HFFc6 (cell line): ENCODE measurements around the gene TBC1D3B. TPM values are rescaled to one million over a fixed set of nuclear protein-coding genes. Genes with fewer than 3 reads are reported as not detected.
"Not testable (repeated sequence)": the region's sequence is repeated elsewhere in the genome, so short reads cannot be mapped to it uniquely, and the experiment has no call there.

Experiments used
- DNase-seq: peaks from one replicate; pipeline ENCODE4 v3.0.0-alpha.2; 2018
- H3K27ac Mint-ChIP-seq: 2 replicates; pipeline ENCODE4 v1.8.0; 2020; ENCODE audit warnings: mild to moderate bottlenecking, mixed read lengths
- H3K27me3 Mint-ChIP-seq: 2 replicates; pipeline ENCODE4 v1.8.0; 2021; ENCODE audit warnings: mild to moderate bottlenecking, moderate library complexity, mixed read lengths; ENCODE audit not compliant: insufficient read depth
- H3K36me3 Mint-ChIP-seq: 2 replicates; pipeline ENCODE4 v1.8.0; 2021; ENCODE audit warnings: low read depth, mixed read lengths
- H3K4me1 Mint-ChIP-seq: 2 replicates; pipeline ENCODE4 v1.8.0; 2020; ENCODE audit warnings: low read depth, mixed read lengths
- H3K4me3 Mint-ChIP-seq: 2 replicates; pipeline ENCODE4 v1.8.0; 2020; ENCODE audit warnings: mild to moderate bottlenecking, moderate library complexity, mixed read lengths
- H3K9me3 Mint-ChIP-seq: 2 replicates; pipeline ENCODE4 v1.8.0; 2020; ENCODE audit warnings: mild to moderate bottlenecking, mixed read lengths
- total RNA-seq, 6 experiments: library from RNA; stranded (reverse); fragmentation: NEBNext Ultra II Directional; extraction: Animal tissue kit (Norgen Biotek cat#: 25700); gene quantifications; 2 replicates in 1 of 6; 3 replicates in 5 of 6; pipeline ENCODE4 v1.2.3, GENCODE V29; 2021
- TF ChIP-seq, protein P1 (sequence below): fragments of 200-600 bp; sonication (generic); IDR thresholded peaks from 2 replicates; pipeline ENCODE4 v1.5.0; 2021; ENCODE audit warnings: antibody characterized with exemption, mild to moderate bottlenecking

TBC1D3B gene
- total RNA-seq, 6 experiments from 2014 or later: 0.54 to 1.3 (median 0.80) TPM

DNA sequence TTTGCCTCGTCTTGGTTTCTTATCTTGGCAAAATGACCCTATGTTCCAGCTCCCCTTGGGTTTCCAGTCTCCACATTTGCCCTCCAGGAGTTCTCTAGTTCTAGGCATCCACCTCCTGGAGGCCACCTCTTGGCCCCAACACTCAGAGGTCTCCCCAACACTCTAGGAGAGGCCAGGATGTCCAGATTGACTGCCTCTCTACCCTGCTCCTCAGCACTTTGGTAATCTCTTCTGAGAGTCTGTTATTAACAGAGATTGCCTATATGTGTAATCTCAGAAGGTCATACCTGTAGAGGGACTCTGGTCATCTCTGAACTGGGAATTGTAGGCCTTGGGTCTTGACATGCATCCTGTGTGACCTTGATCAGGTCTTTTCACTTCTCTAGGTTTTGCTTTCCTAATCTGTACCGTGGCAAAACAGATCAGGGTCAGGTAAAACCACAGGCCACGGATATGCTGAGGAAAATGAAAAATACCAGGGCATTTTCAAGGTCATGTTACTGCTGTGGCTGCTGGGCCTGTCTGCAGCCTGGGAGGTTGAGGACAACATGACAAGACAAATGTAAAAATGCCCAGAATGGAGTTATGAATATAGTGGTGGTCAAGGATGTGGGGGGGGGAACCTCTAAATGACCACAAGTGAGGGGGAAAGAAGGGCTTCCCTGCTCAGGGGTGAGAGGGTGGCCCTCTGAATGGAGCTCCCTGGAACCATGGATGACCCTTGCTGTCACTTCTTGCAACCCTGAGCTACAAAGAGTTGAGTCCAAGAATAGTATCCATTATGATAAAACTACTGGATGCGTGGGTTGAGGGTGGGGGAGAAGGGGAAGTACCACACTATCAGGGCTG is 29.4 kb upstream of the TBC1D3B start:
- no peak overlapping the region for H3K27ac Mint-ChIP-seq
- no peaks in the 10 kb centered on the region for H3K4me1 Mint-ChIP-seq
- no peak for DNase-seq
- TF ChIP-seq, protein P1, sequence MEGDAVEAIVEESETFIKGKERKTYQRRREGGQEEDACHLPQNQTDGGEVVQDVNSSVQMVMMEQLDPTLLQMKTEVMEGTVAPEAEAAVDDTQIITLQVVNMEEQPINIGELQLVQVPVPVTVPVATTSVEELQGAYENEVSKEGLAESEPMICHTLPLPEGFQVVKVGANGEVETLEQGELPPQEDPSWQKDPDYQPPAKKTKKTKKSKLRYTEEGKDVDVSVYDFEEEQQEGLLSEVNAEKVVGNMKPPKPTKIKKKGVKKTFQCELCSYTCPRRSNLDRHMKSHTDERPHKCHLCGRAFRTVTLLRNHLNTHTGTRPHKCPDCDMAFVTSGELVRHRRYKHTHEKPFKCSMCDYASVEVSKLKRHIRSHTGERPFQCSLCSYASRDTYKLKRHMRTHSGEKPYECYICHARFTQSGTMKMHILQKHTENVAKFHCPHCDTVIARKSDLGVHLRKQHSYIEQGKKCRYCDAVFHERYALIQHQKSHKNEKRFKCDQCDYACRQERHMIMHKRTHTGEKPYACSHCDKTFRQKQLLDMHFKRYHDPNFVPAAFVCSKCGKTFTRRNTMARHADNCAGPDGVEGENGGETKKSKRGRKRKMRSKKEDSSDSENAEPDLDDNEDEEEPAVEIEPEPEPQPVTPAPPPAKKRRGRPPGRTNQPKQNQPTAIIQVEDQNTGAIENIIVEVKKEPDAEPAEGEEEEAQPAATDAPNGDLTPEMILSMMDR: no peak
- no peak overlapping the region for H3K4me3 Mint-ChIP-seq
- H3K36me3 Mint-ChIP-seq: no peaks in the 10 kb centered on the region
- peaks cover 6% of the 10 kb centered on the region for H3K27me3 Mint-ChIP-seq
- H3K9me3 Mint-ChIP-seq: no peaks in the 10 kb centered on the region

DNA sequence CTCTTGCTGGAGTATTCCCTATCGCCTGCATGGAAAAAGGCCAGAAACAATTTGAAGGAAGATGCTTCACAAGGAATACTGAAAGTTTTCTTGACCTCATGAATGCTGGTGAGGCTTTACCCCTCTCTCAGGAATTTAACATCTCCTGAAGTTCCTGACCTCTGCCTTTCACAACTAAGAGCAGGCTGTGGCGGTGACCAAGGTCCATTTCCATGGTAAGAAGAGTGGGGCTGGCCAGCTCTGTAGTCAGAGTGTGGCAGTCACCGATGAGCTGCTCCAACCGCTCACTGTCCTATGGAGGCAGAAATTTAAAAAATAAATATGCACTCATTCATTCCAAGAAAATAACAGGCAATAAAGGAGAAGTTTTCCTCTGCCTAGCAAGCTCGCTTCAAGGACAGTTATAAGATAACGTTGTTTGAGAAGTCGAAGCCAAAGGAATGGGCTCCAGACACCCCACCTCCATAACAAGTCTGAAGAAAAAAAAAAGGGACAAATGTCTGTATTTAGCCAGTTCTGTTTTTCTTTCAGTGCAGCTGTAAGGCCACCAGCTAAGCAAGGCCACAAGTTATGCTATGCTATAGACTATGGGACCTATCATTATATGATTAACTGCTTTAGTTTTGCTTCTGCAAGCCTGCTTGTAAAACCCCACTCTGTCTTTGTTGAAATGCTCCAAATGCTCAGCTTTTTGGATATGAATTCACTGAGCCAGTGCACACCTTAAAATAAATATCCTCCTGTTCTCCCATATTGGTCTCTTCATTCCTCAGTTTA is 28.5 kb upstream of the TBC1D3B start:
- Mint-ChIP-seq H3K4me1 (no peaks in the 10 kb centered on the region), H3K9me3 (no peaks in the 10 kb centered on the region), H3K27ac (no peak overlapping the region), H3K27me3 (peaks cover 11% of the 10 kb centered on the region), H3K36me3 (no peaks in the 10 kb centered on the region), H3K4me3 (no peak overlapping the region)
- TF ChIP-seq, protein P1: no peak
- DNase-seq: no peak

DNA sequence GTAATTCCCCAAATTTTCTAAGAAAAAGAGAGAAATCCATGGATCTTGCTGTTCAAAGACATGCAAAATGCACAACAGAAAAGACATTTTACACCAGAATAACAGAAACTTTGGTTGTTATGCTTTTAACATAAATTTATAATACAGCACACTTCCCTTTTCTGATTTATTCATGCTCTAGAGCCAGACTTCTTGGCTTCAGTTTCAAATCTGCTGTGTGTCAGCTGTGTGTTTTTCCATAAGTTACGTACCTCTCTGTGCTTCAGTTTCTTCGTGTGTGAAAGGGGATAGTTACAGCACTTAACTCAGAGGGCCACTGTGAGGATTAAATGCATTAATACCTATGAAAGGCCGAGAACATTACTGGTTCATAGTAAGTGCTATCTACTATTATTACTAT is 26.9 kb upstream of the TBC1D3B start:
- DNase-seq: no peak
- Mint-ChIP-seq H3K36me3 (no peaks in the 10 kb centered on the region), H3K27ac (no peak overlapping the region), H3K4me1 (no peaks in the 10 kb centered on the region), H3K9me3 (no peaks in the 10 kb centered on the region), H3K4me3 (no peak overlapping the region), H3K27me3 (peaks cover 9% of the 10 kb centered on the region)
- TF ChIP-seq, protein P1: no peak

DNA sequence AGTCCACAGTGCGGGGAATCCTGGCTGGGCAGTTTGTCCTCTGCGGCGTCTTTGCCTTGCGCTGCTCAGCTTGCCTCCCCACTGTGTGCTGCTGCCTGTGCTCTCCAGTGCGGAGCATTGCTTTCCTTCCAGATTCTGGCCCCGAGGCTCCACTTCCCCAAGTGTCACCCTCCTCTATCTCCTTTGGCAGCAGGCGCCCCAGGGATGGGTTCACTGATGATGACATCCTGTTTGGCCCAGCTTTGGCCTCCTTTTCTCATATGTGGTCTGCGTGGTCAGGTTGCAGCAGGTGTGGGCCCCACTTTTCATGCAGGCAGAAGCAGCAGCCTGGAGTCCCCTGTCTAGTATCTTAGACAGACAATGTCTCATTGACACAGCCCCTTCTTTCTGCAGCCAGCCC is 25.1 kb upstream of the TBC1D3B start:
- H3K27me3 Mint-ChIP-seq, H3K27ac Mint-ChIP-seq, H3K36me3 Mint-ChIP-seq, DNase-seq, H3K4me1 Mint-ChIP-seq, H3K4me3 Mint-ChIP-seq, H3K9me3 Mint-ChIP-seq: not testable (repeated sequence)

DNA sequence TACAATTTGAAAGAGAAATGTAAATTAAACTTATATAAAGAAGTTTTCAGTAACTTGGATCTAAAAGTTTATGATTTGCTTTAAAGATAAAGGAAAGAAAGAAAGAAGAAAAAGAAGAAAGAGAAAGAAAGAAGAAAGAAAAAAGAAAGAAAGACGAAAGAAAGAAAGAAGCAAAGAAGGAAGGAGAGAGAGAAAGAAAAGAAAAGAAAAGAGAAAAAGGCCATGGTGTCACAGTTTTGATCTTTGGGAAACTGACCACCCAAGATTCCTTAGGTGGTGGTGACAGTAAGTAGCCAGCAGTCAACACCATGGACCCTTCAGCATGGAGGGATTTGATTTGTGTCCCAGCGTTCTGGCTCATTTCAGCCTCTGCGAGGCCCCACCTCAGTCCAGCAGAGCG is 24.7 kb upstream of the TBC1D3B start:
- not testable (repeated sequence) for H3K4me3 Mint-ChIP-seq, H3K27ac Mint-ChIP-seq, H3K9me3 Mint-ChIP-seq, H3K27me3 Mint-ChIP-seq, DNase-seq, H3K4me1 Mint-ChIP-seq, H3K36me3 Mint-ChIP-seq

DNA sequence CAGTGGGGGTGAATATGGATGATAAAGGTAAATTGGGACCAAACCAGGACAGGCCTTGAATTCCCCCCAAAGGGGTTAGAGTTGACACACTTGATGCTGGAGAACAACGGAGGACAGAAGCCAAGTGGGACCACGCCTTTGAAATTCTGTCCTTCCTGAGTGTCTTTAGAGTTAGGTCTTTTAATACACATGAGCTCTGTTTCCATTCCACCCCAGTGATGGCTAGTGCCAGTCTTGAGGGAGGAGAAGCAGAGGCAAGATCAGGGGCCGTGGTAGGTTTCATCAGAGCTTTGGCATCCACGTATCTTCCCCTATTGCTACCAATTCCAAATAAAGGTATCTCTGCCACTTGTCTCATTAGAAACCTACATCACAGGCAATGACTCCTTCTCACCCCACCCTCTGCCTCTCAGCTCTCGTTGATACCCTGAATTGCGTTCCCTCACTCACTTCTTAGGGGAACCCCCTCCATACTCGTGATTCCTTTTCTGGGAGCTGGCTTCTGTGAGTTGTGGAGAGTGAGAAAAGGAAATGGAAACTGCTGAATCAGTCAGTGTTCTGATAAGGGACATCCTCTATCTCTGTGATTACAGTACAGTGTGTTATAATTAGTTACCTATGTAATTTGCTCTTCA is 22.5 kb upstream of the TBC1D3B start:
- no peak overlapping the region for H3K4me3 Mint-ChIP-seq
- H3K9me3 Mint-ChIP-seq: no peaks in the 10 kb centered on the region
- TF ChIP-seq, protein P1: no peak
- peaks cover 9% of the 10 kb centered on the region for H3K27me3 Mint-ChIP-seq
- H3K36me3 Mint-ChIP-seq: no peaks in the 10 kb centered on the region
- no peak overlapping the region for H3K27ac Mint-ChIP-seq
- no peaks in the 10 kb centered on the region for H3K4me1 Mint-ChIP-seq
- no peak for DNase-seq
